ENCODE data around the gene VSIG10.

The VSIG10 gene

GRCh38 chr12:118145798-118146156 lies 42.0 kb upstream of the VSIG10 start:
- DNase-seq (ENCODE audit: low spot score) (no peak), ATAC-seq (ENCODE audit: low read depth) (no peak)
- Histone ChIP-seq H3K4me1 (ENCODE audit: insufficient read depth, poor library complexity, severe bottlenecking) (no peaks in the 10 kb centered on the region), H3K9me3 (ENCODE audit: severe bottlenecking) (no peaks in the 10 kb centered on the region), H3K27me3 (ENCODE audit: insufficient read depth, poor library complexity, severe bottlenecking) (no peaks in the 10 kb centered on the region), H3K27ac (ENCODE audit: poor library complexity, severe bottlenecking) (no peak overlapping the region), H3K36me3 (ENCODE audit: low read depth) (peaks cover 50% of the 10 kb centered on the region), H3K4me3 (ENCODE audit: severe bottlenecking) (no peak overlapping the region)
- TF ChIP-seq CTCF (IDR thresholded peaks at IDR 0.05; ENCODE audit: poor library complexity, severe bottlenecking): no peak

- Histone ChIP-seq H3K4me1 (ENCODE audit: insufficient read depth, poor library complexity, severe bottlenecking) (no peaks in the 10 kb centered on the region), H3K9me3 (ENCODE audit: severe bottlenecking) (no peaks in the 10 kb centered on the region), H3K27ac (ENCODE audit: poor library complexity, severe bottlenecking) (no peak overlapping the region), H3K36me3 (ENCODE audit: low read depth) (peaks cover 51% of the 10 kb centered on the region), H3K4me3 (ENCODE audit: severe bottlenecking) (no peak overlapping the region), H3K27me3 (ENCODE audit: insufficient read depth, poor library complexity, severe bottlenecking) (no peaks in the 10 kb centered on the region)
- no peak for TF ChIP-seq CTCF (IDR thresholded peaks at IDR 0.05; ENCODE audit: poor library complexity, severe bottlenecking)
- DNase-seq (ENCODE audit: low spot score): no peak
- no peak for ATAC-seq (ENCODE audit: low read depth)
These were observed 41.4 kb upstream of the VSIG10 start for GRCh38 chr12:118145113-118145797.

GRCh38 chr12:118144499-118144898 lies 40.7 kb upstream of the VSIG10 start:
- H3K27me3 ChIP-seq (ENCODE audit: insufficient read depth, poor library complexity, severe bottlenecking): no peaks in the 10 kb centered on the region
- peaks cover 52% of the 10 kb centered on the region for H3K36me3 ChIP-seq (ENCODE audit: low read depth)
- H3K4me3 ChIP-seq (ENCODE audit: severe bottlenecking): no peak overlapping the region
- no peak for ATAC-seq (ENCODE audit: low read depth)
- no peak for DNase-seq (ENCODE audit: low spot score)
- H3K27ac ChIP-seq (ENCODE audit: poor library complexity, severe bottlenecking): no peak overlapping the region
- H3K4me1 ChIP-seq (ENCODE audit: insufficient read depth, poor library complexity, severe bottlenecking): no peaks in the 10 kb centered on the region
- H3K9me3 ChIP-seq (ENCODE audit: severe bottlenecking): no peaks in the 10 kb centered on the region
- TF ChIP-seq CTCF (IDR thresholded peaks at IDR 0.05; ENCODE audit: poor library complexity, severe bottlenecking): no peak

- peaks cover 69% of the 10 kb centered on the region for H3K36me3 ChIP-seq (ENCODE audit: low read depth)
- ATAC-seq (ENCODE audit: low read depth) (no peak), DNase-seq (ENCODE audit: low spot score) (no peak)
- no peak overlapping the region for H3K4me3 ChIP-seq (ENCODE audit: severe bottlenecking)
- H3K4me1 ChIP-seq (ENCODE audit: insufficient read depth, poor library complexity, severe bottlenecking): no peaks in the 10 kb centered on the region
- TF ChIP-seq CTCF (IDR thresholded peaks at IDR 0.05; ENCODE audit: poor library complexity, severe bottlenecking): no peak
- no peaks in the 10 kb centered on the region for H3K27me3 ChIP-seq (ENCODE audit: insufficient read depth, poor library complexity, severe bottlenecking)
- no peaks in the 10 kb centered on the region for H3K9me3 ChIP-seq (ENCODE audit: severe bottlenecking)
- H3K27ac ChIP-seq (ENCODE audit: poor library complexity, severe bottlenecking): no peak overlapping the region
These were observed 37.0 kb upstream of the VSIG10 start for GRCh38 chr12:118140825-118141224.

GRCh38 chr12:118137148-118137678 lies 33.4 kb upstream of the VSIG10 start:
- no peaks in the 10 kb centered on the region for H3K27me3 ChIP-seq (ENCODE audit: insufficient read depth, poor library complexity, severe bottlenecking)
- TF ChIP-seq CTCF (IDR thresholded peaks at IDR 0.05; ENCODE audit: poor library complexity, severe bottlenecking): no peak
- H3K4me1 ChIP-seq (ENCODE audit: insufficient read depth, poor library complexity, severe bottlenecking): no peaks in the 10 kb centered on the region
- no peak for DNase-seq (ENCODE audit: low spot score)
- peaks cover 46% of the 10 kb centered on the region for H3K36me3 ChIP-seq (ENCODE audit: low read depth)
- peak overlapping the region; percentile 66 for H3K4me3 ChIP-seq (ENCODE audit: severe bottlenecking)
- H3K27ac ChIP-seq (ENCODE audit: poor library complexity, severe bottlenecking): no peak overlapping the region
- H3K9me3 ChIP-seq (ENCODE audit: severe bottlenecking): no peaks in the 10 kb centered on the region
- no peak for ATAC-seq (ENCODE audit: low read depth)
